NOMO-1 treated with dmso at 0.1 percent for 144 hours (cell line): ENCODE measurements around the gene OGFOD3.

Experiments
- DNase-seq: peaks from one replicate; lab custom pipeline; 2025; ENCODE audit not compliant: unreplicated experiment; lab: John Stamatoyannopoulos, UW

The OGFOD3 gene

DNA sequence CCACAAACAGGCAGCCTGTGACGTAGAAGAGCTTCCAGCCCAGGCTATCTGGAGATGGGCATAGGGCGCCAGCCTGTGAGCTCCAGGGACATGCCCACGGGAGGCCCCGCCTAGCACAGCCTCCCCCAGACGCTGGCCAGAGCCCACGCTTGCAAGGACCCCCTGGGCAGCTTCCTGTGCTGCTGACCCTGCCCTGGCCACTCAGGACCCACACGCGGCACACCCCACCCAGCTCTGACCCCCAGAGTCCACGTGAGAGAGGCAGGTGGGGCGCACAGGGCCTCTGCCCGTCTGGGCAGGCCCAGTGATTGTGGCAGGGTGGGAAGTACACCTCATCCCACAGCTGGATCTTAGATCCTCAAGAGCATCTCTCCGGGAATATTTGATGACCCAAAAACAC lies 28.3 kb upstream of the OGFOD3 start:
- DNase-seq = no peak

DNA sequence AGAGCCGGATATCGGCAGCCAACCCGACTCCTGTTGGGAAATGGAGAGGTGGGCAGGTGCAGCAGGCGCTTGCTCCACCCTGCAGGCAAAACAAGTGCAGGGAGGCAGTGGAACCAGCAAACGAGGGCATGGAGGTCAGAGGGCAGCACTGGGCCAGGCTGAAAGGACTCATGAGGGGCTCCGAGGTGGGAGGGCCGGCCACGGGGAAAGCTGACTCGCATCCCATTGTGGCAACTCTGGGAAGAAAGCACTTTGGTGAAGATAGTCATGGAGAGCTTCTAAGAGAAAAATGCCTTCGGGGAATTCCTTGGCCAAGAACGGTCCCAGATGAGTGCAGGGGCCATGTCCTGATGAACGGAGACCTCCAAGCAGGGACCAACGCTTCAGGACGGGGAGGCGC lies 27.7 kb upstream of the OGFOD3 start:
- DNase-seq = no peak

DNA sequence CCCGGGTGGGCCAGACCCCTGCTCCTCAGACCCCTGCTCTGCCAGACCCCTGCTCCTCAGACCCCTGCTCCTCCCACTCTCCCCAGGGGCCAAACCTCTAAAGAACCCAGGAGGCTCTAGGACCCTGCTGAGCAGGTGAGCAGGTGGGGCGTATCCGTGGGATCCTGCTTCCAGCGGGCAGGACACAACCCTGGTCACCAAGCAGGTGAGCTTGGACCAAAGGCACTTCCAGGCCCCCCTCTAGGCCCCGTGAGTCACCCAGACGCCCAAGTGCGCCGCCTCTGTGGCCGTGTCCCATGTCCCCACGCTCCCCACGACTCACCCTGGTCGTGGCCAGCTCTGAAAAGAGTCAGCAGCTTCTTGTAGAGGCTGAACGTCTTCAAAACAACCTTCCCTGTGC lies 27.2 kb upstream of the OGFOD3 start:
- no peak for DNase-seq

DNA sequence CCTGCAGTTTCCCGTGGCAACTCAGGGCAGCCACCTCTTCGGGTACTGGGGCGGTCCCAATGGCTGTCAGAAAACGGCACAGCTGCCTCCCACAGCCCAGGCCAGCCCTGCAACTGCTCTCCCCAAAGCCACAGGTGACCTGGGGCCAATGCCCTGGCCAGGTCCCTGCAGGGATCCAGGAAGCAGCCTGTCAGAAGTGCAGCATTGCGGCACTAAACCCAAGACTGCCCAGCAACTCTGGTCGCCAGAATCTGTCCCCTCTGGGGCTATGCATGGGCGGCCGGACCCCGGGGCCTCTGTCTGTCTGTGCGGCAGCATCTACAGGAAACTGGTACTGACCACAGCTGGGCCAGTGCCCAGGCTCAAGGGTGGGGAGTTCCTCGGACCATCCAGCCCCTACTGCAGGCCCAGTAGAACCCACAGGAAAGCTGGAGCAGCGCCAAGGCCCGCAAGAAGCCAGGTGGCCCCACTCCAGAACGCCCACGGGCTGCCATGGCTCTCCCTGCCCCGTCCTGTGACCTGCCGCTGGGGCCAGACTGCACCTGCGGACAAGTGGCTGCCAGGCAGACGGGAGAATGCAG lies 26.6 kb upstream of the OGFOD3 start:
- DNase-seq = no peak

DNA sequence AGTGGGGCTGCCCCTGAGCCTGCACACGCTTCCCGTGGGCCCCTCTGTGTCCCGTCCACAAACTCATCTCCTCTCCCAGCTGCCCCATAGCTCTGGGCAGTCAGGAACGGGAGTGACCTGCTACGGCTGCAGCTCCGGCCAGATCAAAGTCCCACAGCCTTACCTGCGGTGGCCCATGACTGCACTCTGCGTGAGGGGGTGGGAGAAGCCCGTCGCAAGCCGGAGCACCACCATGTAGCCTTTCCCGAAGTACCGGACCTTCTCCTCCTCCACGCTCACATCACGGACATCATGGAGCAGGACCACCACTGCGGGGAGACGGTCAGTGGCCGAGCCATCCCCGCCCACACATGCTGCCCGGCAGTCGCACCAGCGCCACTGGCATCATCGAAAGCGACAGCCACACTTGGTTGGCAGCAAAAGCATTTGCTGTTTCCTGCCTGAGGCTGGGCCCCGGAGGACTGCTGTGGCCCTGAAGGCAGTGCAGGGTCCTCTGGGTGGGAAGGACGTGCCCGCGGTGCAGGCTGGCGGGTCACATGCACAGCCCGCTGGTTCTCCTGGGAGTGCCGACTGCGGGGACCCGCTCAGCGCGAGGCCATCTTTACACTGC lies 26.0 kb upstream of the OGFOD3 start:
- DNase-seq = no peak

DNA sequence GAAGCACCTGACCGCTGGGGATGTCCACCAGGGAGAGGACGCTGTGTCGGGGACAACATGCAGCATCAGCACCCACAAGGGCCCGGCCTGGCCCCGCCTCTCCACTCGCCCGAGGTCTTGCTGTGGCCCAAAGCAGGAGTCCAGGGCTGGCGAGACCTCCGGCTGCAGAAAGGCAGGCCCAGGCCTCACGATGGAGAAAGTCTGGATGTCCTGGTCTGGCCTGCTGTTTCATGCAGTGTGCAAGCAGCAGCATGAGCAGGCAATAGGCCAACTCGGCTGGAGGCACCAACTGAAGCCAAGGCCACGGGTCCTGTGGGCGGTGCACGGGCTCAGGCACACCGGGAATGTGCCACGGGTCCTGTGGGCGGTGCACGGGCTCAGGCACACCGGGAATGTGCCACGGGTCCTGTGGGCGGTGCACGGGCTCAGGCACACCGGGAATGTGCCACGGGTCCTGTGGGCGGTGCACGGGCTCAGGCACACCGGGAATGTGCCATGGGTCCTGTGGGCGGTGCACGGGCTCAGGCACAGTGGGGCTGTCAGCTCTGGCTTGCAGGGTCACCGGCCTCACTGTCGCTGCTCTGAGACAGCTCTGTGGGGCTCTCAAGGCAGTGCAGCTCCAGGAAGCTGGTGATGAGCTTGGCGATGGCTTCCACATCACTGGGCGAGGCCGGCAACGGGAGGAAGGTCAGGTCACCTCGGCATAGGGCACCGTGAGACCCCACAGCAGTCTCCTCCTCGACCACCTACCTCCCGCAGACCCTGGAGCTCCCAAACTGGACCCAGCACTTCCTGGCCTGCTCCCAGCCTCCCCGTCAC lies 25.3 kb upstream of the OGFOD3 start:
- DNase-seq = no peak

DNA sequence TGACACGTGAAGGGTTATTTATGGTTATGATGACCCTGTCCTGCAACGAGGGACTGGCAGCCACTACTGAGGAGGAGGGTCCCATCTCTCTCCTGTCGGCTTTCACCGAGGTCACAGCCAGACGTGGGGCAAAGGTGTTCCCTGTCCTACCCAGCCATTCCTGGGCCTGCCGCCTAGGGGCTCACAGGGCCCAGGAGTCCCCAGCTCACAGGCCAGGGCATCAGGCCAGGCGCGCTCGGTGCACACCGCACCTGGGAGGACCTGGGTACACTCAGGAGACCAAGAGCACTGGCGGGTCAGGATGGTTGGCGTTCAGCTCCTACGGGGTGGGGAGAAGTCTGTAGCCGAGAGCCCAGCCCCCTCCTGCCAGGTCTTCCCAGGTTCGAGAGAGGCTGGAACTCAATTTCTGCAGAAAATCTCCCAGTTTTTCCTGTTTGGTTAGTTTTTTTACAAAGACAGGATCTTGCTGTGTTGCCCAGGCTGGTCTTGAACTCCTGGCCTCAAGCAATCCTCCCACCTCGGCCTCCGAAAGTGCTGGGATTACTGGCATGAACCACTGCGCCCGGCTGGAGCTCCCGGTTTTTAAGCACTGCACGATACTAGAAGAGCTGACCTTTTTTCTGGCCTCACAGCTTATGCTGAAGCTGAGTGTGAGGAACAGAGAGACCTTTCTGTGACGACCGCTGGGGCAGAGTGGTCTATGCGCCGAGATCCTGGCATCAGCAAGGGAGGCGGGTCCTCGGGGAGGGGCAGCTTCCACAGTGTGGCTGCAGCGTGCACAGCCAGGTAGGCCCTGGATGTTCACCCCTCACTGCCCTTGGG lies 24.5 kb upstream of the OGFOD3 start:
- DNase-seq = no peak

DNA sequence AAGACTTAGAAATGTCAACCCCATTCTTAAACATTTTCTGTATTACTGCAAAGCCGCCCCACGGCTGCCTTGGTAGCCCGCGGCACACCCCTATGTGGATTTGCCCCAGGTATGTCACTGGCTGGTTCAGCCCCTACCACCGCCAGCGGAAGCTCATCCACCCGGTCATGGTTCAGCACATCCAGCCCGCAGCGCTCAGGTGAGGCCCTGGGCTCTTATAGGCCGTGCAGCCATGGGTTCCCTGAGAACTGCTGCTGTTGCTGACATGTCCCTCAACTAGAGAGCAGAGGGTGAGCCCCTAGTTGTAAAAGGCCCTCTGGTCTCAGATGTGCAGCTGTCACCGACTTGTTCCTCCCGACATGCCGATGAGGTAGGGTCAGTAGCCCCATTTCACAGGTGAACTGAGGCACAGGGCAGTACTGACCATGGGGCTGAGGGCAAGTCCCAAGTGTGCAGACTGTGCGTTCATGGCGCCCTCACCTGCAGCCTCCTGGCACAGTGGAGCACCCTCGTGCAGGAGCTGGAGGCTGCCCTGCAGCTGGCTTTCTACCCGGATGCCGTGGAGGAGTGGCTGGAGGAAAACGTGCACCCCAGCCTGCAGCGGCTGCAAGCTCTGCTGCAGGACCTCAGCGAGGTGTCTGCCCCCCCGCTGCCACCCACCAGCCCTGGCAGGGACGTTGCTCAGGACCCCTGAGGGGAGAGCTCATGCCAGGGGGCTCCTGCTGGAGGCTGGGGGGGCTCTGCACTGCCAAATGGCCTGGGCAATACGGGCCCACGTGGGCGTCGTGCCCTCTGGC lies 23.5 kb upstream of the OGFOD3 start:
- DNase-seq = no peak

DNA sequence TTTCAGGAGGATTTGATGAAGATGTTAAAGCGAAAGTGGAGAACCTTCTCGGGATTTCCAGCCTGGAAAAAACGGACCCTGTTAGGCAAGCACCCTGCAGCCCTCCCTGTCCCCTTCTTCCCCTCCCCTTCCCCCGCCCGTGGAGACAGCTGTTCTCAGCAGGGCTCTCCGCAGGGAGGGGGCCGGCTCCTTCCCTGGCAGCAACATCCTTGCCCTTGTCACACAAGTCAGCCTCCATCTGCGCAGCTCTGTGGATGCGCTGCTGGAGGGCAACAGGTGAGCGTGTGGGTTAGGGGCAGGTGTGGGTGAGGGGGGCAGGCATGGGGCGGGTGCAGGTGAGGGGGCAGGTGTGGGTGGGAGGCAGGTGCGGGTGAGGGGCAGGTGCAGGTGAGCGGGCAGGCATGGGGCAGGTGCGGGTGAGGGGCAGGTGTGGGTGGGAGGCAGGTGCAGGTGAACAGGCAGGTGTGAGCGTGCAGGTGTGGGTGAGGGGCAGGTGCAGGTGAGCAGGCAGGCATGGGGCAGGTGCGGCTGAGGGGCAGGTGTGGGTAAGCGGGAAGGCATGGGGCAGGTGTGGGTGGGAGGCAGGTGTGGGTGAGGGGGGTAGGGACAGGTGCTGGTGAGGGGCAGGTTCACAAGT lies 22.7 kb upstream of the OGFOD3 start:
- no peak for DNase-seq

DNA sequence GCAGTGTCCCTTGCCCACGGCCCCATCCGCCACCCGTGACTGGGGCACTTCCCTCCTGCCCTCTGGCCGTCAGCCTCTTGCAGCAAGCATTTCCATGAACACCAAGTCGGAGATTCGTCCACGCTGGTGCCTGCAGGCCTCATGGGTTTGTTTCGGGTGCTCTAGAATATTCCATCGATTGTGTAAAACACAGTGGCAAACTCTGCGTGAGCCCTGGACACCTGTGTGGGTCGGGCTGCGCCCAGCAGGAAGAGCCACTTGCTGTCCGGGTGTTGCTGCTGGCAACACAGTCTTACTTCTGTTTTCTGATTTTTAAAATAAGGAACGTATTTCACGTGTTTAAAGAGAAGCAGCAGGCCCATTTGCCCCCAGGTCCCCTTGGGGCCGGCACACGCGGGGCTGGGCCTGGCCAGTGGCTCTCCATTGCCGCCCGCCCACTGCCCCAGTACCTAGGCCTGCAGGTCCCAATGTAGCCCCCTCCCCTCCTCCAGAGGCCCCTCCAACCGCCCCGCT lies 22.1 kb upstream of the OGFOD3 start:
- DNase-seq = no peak

DNA sequence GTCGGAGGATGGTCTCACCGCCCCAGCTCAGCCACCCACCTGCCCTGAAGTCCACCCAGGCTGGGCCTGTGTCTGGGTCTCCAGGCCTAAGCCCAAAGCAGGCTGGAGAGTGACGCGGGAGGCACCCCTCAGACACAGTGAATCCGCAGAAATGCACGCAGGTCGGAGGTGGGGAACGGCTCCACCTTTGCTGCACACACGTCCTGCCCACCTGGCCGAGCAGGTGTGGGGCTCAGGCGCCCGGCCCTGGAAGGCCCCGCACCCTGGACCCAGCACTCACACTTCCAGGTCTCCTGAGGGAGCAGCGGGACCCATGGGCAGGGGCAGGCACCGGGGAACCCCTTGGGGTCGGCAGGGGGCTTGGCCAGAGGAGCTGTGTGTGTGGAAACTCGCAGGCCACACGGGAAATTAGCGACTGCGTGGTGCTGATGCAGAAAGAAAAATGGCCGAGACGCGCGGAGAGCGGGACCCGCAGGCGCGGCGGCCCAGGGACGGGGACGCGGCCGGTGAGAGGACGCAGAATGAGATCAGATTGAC lies 21.5 kb upstream of the OGFOD3 start:
- DNase-seq = no peak

DNA sequence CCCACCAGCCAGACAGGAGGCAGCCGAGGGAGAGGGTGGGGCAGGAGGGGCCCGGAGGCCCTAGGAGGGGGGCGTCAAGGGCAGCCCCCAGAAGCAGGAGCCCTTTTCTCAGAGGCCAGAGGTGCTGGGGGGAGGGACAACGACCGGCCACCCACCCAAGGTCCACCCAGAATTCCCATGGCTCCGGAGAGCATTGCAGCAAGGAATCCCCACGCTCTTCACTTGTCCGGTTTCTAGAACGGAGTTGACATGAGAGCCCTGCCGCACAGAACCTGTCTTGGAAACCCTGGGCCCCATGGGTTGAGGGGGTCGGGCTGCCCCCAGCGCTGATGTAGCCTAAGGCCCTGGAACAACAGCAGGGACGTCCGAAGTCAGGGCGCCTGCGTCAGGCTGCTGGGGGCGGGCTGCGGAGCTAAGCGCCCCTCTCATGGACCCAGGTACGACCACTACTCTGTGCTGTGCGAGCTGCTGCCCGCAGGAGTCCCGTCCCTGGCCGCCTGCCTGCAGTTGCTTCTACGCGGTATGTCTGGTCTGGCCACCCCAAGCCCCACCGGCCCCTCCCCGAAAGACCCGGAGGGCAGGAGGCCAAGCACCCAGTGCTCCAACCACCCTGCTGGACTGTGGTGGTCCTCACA lies 20.9 kb upstream of the OGFOD3 start:
- DNase-seq = no peak

DNA sequence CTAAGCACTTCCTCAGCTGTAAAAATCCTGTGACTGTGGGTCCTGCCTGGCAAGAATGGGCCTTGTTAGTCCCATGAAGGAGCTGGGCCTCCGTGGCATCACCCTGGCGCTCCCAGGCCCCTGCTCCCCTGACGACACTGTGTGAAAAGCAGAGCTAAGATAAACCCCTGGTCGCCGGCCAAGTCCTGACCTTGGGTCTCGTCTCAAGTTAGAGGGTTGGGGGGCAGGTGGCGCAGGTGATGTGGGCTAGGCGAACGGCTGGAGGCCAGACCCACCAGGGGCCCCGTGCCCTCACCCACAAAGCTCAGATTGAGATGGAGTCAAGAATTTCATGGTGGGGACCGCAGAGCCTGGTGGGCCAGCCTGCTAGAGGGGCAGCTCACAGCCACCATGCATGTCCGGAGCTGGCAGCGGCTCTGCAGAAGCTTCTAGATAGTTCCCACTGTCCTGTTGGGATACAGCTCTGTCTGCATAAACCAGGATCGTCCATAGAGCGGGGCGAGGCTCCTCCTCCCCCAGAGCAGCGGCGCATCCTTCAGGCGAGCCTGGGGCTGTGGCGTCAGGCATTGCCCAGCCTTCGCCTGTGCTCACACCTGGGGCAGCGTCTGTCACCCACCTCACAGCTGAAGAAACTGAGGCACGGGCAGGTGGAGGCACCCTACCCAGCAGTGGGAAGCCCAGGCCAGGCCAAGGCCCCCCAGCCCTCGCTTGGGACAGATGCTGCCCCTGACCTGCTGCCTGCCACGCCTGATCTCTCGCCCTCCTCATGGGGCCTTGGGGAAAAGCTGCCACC lies 20.2 kb upstream of the OGFOD3 start:
- no peak for DNase-seq

DNA sequence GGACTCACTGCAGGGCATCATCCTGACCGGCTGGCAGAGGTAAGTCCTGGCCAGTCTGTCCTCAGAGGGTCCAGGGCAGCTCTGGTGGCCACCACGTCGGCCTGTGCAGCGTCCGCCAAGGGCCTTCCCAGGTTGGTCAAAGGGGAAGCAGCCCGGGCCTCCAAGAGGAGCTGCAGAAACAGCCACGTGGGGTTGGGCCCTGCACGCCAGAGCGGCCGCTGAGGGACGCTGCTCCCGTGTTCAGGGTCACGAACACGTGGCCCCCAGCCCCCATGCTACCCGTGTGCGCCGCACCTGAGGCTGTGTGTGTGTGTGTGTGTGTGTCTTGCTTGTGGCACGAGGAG lies 18.9 kb upstream of the OGFOD3 start:
- DNase-seq = no peak

DNA sequence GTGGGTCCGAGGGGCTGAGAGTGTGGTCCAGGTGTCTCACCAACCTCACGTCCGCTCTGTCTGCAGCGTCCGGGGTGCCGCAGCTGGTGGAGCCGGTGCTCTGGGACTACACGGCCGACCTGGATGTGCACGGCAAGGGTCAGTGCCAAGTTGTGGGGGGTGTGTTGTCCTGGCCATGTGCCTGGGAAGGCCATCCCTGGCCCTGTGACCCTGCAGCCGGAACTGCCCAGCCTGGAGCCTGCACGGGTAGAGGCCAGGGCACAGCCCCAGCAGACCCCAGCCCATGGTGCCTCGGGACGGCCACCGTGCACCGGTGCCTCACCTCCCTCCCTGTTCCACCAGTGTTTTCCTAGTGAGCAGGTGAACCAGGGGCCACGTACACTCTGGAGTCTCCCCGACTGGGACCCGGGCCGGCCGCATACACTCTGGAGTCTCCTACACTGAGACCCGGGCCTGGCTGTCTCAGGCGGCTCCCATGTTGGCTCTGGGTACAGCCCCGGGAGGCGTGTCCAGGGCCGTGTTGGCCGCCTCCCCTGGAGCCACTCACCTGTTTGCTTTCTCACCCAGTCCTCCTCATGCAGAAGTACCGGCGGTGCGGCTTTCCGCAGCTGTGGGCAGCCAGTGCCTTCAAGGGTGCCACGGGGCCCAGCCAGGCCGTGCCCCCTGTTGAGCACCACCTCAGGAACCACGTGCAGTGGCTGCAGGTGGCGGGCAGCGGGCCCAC lies 18.4 kb upstream of the OGFOD3 start:
- DNase-seq = no peak

DNA sequence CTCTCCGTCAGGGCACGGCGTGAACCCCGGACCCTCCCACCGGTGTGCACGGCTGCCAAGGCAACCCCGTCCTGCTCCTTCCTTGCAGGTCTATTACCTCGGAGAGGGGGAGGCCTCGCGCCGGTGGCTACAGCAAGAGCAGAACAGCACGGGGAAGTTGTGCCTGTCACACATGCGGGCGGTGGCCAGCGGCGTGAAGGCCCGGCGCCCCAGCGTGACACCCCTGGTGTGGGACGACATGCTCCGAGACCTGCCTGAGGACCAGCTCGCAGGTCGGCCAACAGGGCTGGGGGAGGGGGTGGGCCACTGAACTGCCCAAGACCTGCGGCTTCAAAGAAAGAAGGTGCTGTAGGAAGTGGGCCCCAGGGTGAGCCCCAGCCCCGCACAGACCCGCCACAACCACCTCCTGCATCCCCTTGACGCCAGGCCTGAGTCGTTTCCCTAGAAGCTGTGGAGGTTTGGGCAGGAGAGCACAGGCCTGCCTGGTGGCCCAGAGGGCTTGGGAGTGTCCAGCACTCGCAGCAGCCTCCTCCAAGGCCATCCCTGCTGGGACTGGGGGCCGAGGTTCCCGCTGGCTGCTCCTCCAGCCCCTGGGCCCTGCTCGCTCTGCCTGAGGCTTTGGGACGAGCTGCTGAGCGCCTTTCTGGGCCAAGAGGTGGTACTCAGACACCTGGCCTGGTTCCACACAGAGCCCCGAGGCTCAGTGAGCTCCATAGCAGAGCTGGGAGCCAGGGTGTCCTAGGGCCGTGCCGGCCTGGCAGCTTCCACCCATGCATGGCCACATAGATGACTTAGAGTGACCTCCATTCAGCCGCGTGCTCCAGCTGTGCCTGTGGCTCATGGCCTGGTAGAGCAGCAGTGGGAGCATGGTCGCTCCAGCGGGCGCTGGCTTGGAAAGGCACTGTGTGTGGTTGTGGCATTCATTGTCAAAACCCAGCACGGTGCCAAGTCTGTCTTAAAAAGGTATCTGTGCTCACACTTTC lies 17.5 kb upstream of the OGFOD3 start:
- no peak for DNase-seq

DNA sequence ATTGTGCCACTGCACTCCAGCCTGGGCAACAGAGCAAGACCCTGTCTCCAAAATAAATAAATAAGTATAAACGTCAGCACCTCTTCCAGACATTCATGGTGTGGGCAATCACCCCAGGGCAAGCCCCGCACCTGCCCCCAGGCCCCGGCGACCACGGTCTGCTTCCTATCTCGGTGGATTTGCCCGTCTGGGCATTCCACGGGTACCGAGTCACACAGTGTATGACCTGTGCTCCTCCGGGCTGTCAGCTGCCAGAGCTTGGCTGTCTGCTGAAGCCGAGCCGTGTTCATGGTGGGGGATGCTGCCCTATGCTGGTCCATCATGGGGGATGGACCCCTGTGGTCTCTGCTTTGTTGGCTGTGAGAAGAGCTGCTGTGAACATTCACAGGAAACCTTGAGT lies 16.7 kb upstream of the OGFOD3 start:
- no peak for DNase-seq
